ENCODE measurements around the gene RPS15.

GRCh38 chr19:1402411-1403070, 35.7 kb upstream of the RPS15 start:
- no peak for TF ChIP-seq CTCF (conservative IDR thresholded peaks at IDR 0.05; ENCODE audit: low read length)
- no peak for TF ChIP-seq EZH2phosphoT487 (IDR thresholded peaks at IDR 0.05; ENCODE audit: borderline replicate concordance)
